Prostate gland (tissue), 2 donors: ENCODE data around the gene MSI1.

Source experiments
- POLR2A ChIP-seq: fragments of 450-650 bp; IDR thresholded peaks from one replicate; pipeline ENCODE4 v1.6.1; 2016; ENCODE audit warnings: antibody characterized with exemption, mild to moderate bottlenecking
- TF ChIP-seq, protein P1 (sequence below), 4 experiments: fragments of 200-600 bp in 2 of 4; fragments of 450-650 bp in 2 of 4; sonication (generic) in 2 of 4; IDR thresholded peaks; 1 replicate in 3 of 4; 2 replicates in 1 of 4; pipeline ENCODE4 v1.5.1; 2016 to 2019; ENCODE audit warnings: antibody characterized with exemption in 4 of 4, mild to moderate bottlenecking in 2 of 4, moderate library complexity in 2 of 4

DNA sequence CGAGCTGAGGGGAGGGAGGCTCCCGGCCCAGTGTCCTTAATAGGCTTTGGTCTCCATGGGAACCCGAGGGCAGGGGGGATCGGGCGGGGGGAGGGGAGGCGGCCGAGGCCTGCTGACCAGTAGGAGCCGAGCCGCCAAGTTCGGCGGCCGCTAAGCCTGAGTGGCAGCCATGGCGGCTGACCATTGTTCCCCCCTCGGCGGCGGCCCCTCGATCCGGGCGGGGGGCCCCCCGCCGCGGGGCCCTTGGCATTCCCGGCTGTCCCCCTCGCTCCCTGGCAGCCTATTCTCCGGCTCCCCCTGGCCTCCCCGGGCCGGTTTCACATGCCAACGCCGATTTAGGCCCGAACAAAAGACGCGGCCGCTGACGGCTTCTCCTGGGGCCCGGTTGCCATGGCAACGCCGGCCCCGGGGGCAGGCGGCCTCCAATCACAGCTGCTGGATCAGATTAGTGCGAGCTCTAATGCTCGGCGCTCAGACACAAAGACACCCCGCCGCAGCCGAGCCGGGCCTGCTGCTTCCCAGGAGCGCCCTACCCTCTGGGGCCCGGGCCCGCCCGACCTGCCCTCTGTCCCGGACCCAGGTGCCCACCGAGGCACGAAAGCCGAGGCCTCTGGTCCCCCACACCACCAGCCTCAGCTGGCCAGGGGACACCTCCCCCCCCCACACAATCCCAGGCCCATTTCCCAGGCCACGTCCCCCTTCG, 7.3 kb downstream of the MSI1 start:
- TF ChIP-seq POLR2A = no peak
- TF ChIP-seq, protein P1, sequence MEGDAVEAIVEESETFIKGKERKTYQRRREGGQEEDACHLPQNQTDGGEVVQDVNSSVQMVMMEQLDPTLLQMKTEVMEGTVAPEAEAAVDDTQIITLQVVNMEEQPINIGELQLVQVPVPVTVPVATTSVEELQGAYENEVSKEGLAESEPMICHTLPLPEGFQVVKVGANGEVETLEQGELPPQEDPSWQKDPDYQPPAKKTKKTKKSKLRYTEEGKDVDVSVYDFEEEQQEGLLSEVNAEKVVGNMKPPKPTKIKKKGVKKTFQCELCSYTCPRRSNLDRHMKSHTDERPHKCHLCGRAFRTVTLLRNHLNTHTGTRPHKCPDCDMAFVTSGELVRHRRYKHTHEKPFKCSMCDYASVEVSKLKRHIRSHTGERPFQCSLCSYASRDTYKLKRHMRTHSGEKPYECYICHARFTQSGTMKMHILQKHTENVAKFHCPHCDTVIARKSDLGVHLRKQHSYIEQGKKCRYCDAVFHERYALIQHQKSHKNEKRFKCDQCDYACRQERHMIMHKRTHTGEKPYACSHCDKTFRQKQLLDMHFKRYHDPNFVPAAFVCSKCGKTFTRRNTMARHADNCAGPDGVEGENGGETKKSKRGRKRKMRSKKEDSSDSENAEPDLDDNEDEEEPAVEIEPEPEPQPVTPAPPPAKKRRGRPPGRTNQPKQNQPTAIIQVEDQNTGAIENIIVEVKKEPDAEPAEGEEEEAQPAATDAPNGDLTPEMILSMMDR (IDR thresholded peaks at IDR 0.05) = no peak
